GM12872 (cell line): ENCODE results near the gene KRTAP10-9.
"Not testable (repeated sequence)": the region's sequence is repeated elsewhere in the genome, so short reads cannot be mapped to it uniquely, and the experiment has no call there.

Source experiments
- CTCF ChIP-seq: IDR thresholded peaks from 3 replicates; pipeline ENCODE4 v1.5.1; 2011; ENCODE audit warnings: low read depth, mild to moderate bottlenecking, low read length, moderate library complexity; ENCODE audit not compliant: insufficient read depth

KRTAP10-9 gene

GRCh38 chr21:44626673-44627143, at the start of gene KRTAP10-9:
Gene KRTAP10-9, plus strand, starts transcription at chr21:44627093. Its CDS starts 79 bp downstream, at chr21:44627172.
- no peak for TF ChIP-seq CTCF

GRCh38 chr21:44578371-44579055, 48.4 kb upstream of the KRTAP10-9 start:
- no peak for TF ChIP-seq CTCF

GRCh38 chr21:44579056-44579832, 47.6 kb upstream of the KRTAP10-9 start:
- TF ChIP-seq CTCF: no peak

GRCh38 chr21:44579833-44580144, 47.1 kb upstream of the KRTAP10-9 start:
- no peak for TF ChIP-seq CTCF

- TF ChIP-seq CTCF: not testable (repeated sequence)
These were observed 46.6 kb upstream of the KRTAP10-9 start, which contains the start of gene KRTAP10-5 for GRCh38 chr21:44580231-44580821. Gene KRTAP10-5, minus strand, starts transcription at chr21:44580604. Its CDS starts 26 bp downstream, at chr21:44580578.

GRCh38 chr21:44581158-44581557, 45.7 kb upstream of the KRTAP10-9 start:
- no peak for TF ChIP-seq CTCF

- no peak for TF ChIP-seq CTCF
These were observed 44.8 kb upstream of the KRTAP10-9 start for GRCh38 chr21:44582055-44582454.
